Loucy (cell line): ENCODE results near the gene RNLS.

Experiments
- CTCF ChIP-seq: fragments of 200-600 bp; sonication (generic); conservative IDR thresholded peaks from 2 replicates; pipeline ENCODE4 v1.5.1; 2014; ENCODE audit warnings: mild to moderate bottlenecking, antibody characterized with exemption, low read length
- EZH2phosphoT487 ChIP-seq: fragments of 200-600 bp; IDR thresholded peaks from 2 replicates; pipeline ENCODE4 v1.6.1; 2018; ENCODE audit warnings: antibody characterized with exemption, mild to moderate bottlenecking, moderate library complexity, borderline replicate concordance

DNA sequence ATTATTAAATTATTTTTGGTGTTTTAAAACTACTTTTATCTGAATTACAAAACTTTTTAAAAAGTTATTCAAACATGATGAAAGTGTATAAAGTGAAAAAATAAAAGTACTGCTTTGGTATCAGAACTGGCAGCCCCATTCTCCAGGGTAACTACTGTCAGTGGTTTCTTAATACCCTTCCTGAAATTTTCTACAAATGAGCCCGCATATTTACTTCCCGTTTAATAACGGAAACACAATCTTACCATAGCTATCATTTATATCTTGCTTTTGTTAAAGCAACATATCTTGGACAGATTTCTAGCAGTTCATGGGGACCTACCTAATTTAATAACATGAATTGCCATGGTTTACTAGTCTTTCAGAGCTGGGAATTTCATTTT lies 249.9 kb downstream of the RNLS start:
- no peak for TF ChIP-seq CTCF
- TF ChIP-seq EZH2phosphoT487: no peak
